ENCODE results near the gene FBXO4.

GRCh38 chr5:41951224-41951623 lies 26.1 kb downstream of the FBXO4 start:
- TF ChIP-seq ZNF654 (tag by site-specific recombination; IDR thresholded peaks at IDR 0.05; ENCODE audit: low read depth) (no peak), ZNF274 (IDR thresholded peaks at IDR 0.05; ENCODE audit: low read length) (no peak), ZNF274 (tag by site-specific recombination; IDR thresholded peaks at IDR 0.05; ENCODE audit: borderline replicate concordance) (no peak), ZNF169 (tag by site-specific recombination; IDR thresholded peaks at IDR 0.05) (no peak), REST (tag by site-specific recombination; IDR thresholded peaks at IDR 0.05) (no peak), ZFP37 (tag by site-specific recombination; IDR thresholded peaks at IDR 0.05) (no peak), CTCF (tag by site-specific recombination; IDR thresholded peaks at IDR 0.05) (no peak), ZNF785 (tag by site-specific recombination; IDR thresholded peaks at IDR 0.05) (no peak), ZBTB7A (tag by site-specific recombination; IDR thresholded peaks at IDR 0.05; ENCODE audit: low read depth) (no peak), ZNF18 (tag by site-specific recombination; IDR thresholded peaks at IDR 0.05) (no peak), ZNF19 (tag by site-specific recombination; IDR thresholded peaks at IDR 0.05; ENCODE audit: low read depth) (no peak), ZBTB48 (tag by site-specific recombination; IDR thresholded peaks at IDR 0.05) (no peak), ZNF501 (tag by site-specific recombination; IDR thresholded peaks at IDR 0.05) (no peak), ZNF146 (tag by site-specific recombination; IDR thresholded peaks at IDR 0.05) (no peak)

All from HEK293 (cell line).